IMR-90 (cell line): ENCODE measurements around the gene MLLT10. TPM values are rescaled to one million over a fixed set of nuclear protein-coding genes. Genes with fewer than 3 reads are reported as not detected.

Source experiments
- ATAC-seq: fragments of 200-7000 bp; cut with Tn5 transposase; 2 replicates; pipeline ENCODE4 v1.9.1; 2020; ENCODE audit warnings: low read depth, mild to moderate bottlenecking, moderate library complexity
- BruUV-seq: library from RNA; stranded (reverse); fragments of 400-500 nt; replicated peaks from 2 replicates; lab custom pipeline; 2021; lab: Mats Ljungman, UMichigan
- CTCF ChIA-PET: fragments of 300-600 bp; formaldehyde crosslinking; extraction: SDS; loops from one replicate; lab custom pipeline; 2021; ENCODE audit warnings: antibody characterized with exemption; lab: Yijun Ruan, JAX
- POLR2A ChIA-PET: fragments of 300-600 bp; sonication (Branson Sonifier 250); formaldehyde crosslinking; loops from one replicate; lab custom pipeline; 2022; ENCODE audit warnings: antibody characterized with exemption; ENCODE audit not compliant: unreplicated experiment; lab: Charles Lee
- DNase-seq: peaks from one replicate; pipeline ENCODE4 v3.0.0; 2013
- H2AFZ ChIP-seq: replicated peaks from 2 replicates; pipeline ENCODE3; 2013; ENCODE audit warnings: low read length, mild to moderate bottlenecking; ENCODE audit not compliant: poor library complexity
- H2AK5ac ChIP-seq: 2 replicates; pipeline ENCODE4 v1.6.1; 2013; ENCODE audit warnings: low read depth, low read length, inconsistent platforms
- H2AK9ac ChIP-seq: replicated peaks from 2 replicates; pipeline ENCODE3; 2013; ENCODE audit warnings: mild to moderate bottlenecking, low read depth, low read length, moderate library complexity; ENCODE audit not compliant: poor library complexity
- H2BK120ac ChIP-seq: 2 replicates; pipeline ENCODE4 v1.6.1; 2013; ENCODE audit warnings: low read depth, low read length, inconsistent platforms
- H2BK15ac ChIP-seq: 3 replicates; pipeline ENCODE4 v1.6.1; 2013; ENCODE audit warnings: low read depth, low read length, inconsistent platforms
- H2BK20ac ChIP-seq: 2 replicates; pipeline ENCODE4 v1.6.1; 2013; ENCODE audit warnings: low read depth, mild to moderate bottlenecking, inconsistent platforms, low read length, moderate library complexity
- H2BK5ac ChIP-seq: 2 replicates; pipeline ENCODE4 v1.6.1; 2013; ENCODE audit warnings: mild to moderate bottlenecking, low read depth, low read length, inconsistent platforms; ENCODE audit not compliant: poor library complexity, severe bottlenecking
- H3K14ac ChIP-seq: replicated peaks from 2 replicates; pipeline ENCODE4 v1.6.1; 2013; ENCODE audit warnings: low read depth, low read length, inconsistent platforms
- H3K18ac ChIP-seq: 2 replicates; pipeline ENCODE4 v1.6.1; 2013; ENCODE audit warnings: low read depth, low read length, control low read depth
- H3K23ac ChIP-seq: 2 replicates; pipeline ENCODE4 v1.6.1; 2013; ENCODE audit warnings: low read depth, low read length, inconsistent platforms
- H3K27ac ChIP-seq: 2 replicates; pipeline ENCODE4 v1.5.1; 2013; ENCODE audit warnings: mild to moderate bottlenecking, control low read depth, low read length; ENCODE audit not compliant: insufficient read depth
- H3K27me3 ChIP-seq: 2 replicates; pipeline ENCODE4 v1.6.1; 2013; ENCODE audit warnings: low read length; ENCODE audit not compliant: control insufficient read depth, insufficient read depth
- H3K36me3 ChIP-seq: 2 replicates; pipeline ENCODE4 v1.6.1; 2013; ENCODE audit warnings: low read length, mixed read lengths; ENCODE audit not compliant: control insufficient read depth, insufficient read depth
- H3K4ac ChIP-seq: 2 replicates; pipeline ENCODE4 v1.6.1; 2013; ENCODE audit warnings: low read depth, low read length, inconsistent platforms
- H3K4me1 ChIP-seq: 2 replicates; pipeline ENCODE4 v1.6.1; 2013; ENCODE audit warnings: low read length, mixed read lengths; ENCODE audit not compliant: control insufficient read depth, insufficient read depth
- H3K4me2 ChIP-seq: 2 replicates; pipeline ENCODE4 v1.6.1; 2013; ENCODE audit warnings: low read depth, mild to moderate bottlenecking, control low read depth, low read length, moderate library complexity
- H3K4me3 ChIP-seq: 2 replicates; pipeline ENCODE4 v1.5.1; 2013; ENCODE audit warnings: low read depth, mild to moderate bottlenecking, control low read depth, low read length, moderate library complexity; ENCODE audit not compliant: insufficient read depth
- H3K56ac ChIP-seq: 2 replicates; pipeline ENCODE4 v1.6.1; 2013; ENCODE audit warnings: low read length, inconsistent platforms; ENCODE audit not compliant: insufficient read depth; ENCODE audit errors: extremely low read depth
- H3K79me1 ChIP-seq, 2 experiments: 2 replicates each; pipeline ENCODE4 v1.6.1; 2013; ENCODE audit warnings: low read length in 2 of 2, inconsistent platforms in 1 of 2, low read depth in 1 of 2
- H3K9ac ChIP-seq: 2 replicates; pipeline ENCODE4 v1.6.1; 2013; ENCODE audit warnings: low read depth, low read length, control low read depth
- H3K9me1 ChIP-seq: 2 replicates; pipeline ENCODE4 v1.6.1; 2013; ENCODE audit warnings: low read length, inconsistent platforms; ENCODE audit not compliant: insufficient read depth
- H3K9me3 ChIP-seq: 2 replicates; pipeline ENCODE4 v1.6.1; 2013; ENCODE audit warnings: low read length; ENCODE audit not compliant: control insufficient read depth, insufficient read depth
- H4K20me1 ChIP-seq: 2 replicates; pipeline ENCODE4 v1.6.1; 2013; ENCODE audit warnings: low read length, inconsistent platforms; ENCODE audit not compliant: insufficient read depth
- H4K5ac ChIP-seq: 2 replicates; pipeline ENCODE4 v1.6.1; 2013; ENCODE audit warnings: mild to moderate bottlenecking, low read depth, low read length, control low read depth
- H4K8ac ChIP-seq, 2 experiments: 2 replicates each; pipeline ENCODE4 v1.6.1; 2013; ENCODE audit warnings: low read depth in 2 of 2, low read length in 2 of 2, control low read depth in 1 of 2, inconsistent platforms in 1 of 2
- H4K91ac ChIP-seq: 2 replicates; pipeline ENCODE4 v1.6.1; 2013; ENCODE audit warnings: low read depth, low read length, inconsistent platforms; ENCODE audit not compliant: insufficient read depth
- CEBPB ChIP-seq: IDR thresholded peaks from 2 replicates; pipeline ENCODE4 v1.6.1; 2012; ENCODE audit warnings: low read depth, low read length, improper control_type of control experiment
- CTCF ChIP-seq: conservative IDR thresholded peaks from 2 replicates; pipeline ENCODE4 v1.5.1; 2012; ENCODE audit warnings: mild to moderate bottlenecking, low read depth, low read length, improper control_type of control experiment
- FOS ChIP-seq: fragments of 150-350 bp; IDR thresholded peaks from 2 replicates; pipeline ENCODE4 v1.6.1; 2016; ENCODE audit warnings: low read depth, low read length
- MXI1 ChIP-seq: IDR thresholded peaks from 2 replicates; pipeline ENCODE4 v1.6.1; 2012; ENCODE audit warnings: low read depth, mild to moderate bottlenecking, low read length, moderate library complexity, borderline replicate concordance
- NFE2L2 ChIP-seq: fragments of 150-350 bp; IDR thresholded peaks from 2 replicates; pipeline ENCODE4 v1.6.1; 2016; ENCODE audit warnings: low read depth, mild to moderate bottlenecking, low read length
- POLR2A ChIP-seq: IDR thresholded peaks from 2 replicates; pipeline ENCODE4 v1.6.1; 2012; ENCODE audit warnings: mild to moderate bottlenecking, low read depth, low read length
- RAD21 ChIP-seq: IDR thresholded peaks from 2 replicates; pipeline ENCODE4 v1.6.1; 2012; ENCODE audit warnings: low read length, improper control_type of control experiment
- RCOR1 ChIP-seq: IDR thresholded peaks from 2 replicates; pipeline ENCODE4 v1.6.1; 2012; ENCODE audit warnings: mild to moderate bottlenecking, low read length, improper control_type of control experiment; ENCODE audit not compliant: insufficient replicate concordance
- RFX5 ChIP-seq: IDR thresholded peaks from 2 replicates; pipeline ENCODE4 v1.8.0; 2012; ENCODE audit warnings: low read depth, mild to moderate bottlenecking, low read length, moderate library complexity
- WGBS, 2 experiments: methylation state at CpG; one replicate each; pipeline versions ENCODE4 v1.1.5 to v1.1.7; 2013; ENCODE audit warnings: missing lambda C conversion rate in 2 of 2; ENCODE audit not compliant: insufficient read length in 1 of 2; ENCODE audit errors: extremely low coverage in 2 of 2; 5-methylcytosine and 5-hydroxymethylcytosine counted together
- dilution Hi-C: fragments of 300-500 bp; cut with HindIII; formaldehyde crosslinking; loops from one replicate; pipeline ENCODE4 v1.14.3; 2018; ENCODE audit warnings: low sequenced_read_pairs; ENCODE audit not compliant: unreplicated experiment
- in situ Hi-C: fragments of 300-500 bp; cut with MboI; formaldehyde crosslinking; loops from 3 replicates; pipeline ENCODE4 v1.14.3; 2019; ENCODE audit warnings: low sequenced_read_pairs, inconsistent platforms, mixed read lengths
- intact Hi-C: fragments of 100-400 bp; cut with micrococcal nuclease; formaldehyde crosslinking; loops from 2 replicates; pipeline ENCODE4 v1.10.0; 2022
- polyA plus RNA-seq, 3 experiments: library from polyadenylated mRNA; depleted of rRNA; stranded (reverse); fragments of >200 nt; gene quantifications; 2 replicates each; pipeline ENCODE4 v1.2.3, GENCODE V29; 2012; ENCODE audit warnings: low replicate concordance in 1 of 3
- total RNA-seq: library from RNA; depleted of rRNA; stranded (reverse); fragments of >200 nt; gene quantifications from 2 replicates; pipeline ENCODE4 v1.2.3, GENCODE V29; 2012
- TF ChIP-seq, protein P1 (sequence below): fragments of 150-350 bp; IDR thresholded peaks from 2 replicates; pipeline ENCODE4 v1.6.1; 2017; ENCODE audit warnings: mild to moderate bottlenecking, antibody characterized with exemption, low read length, low read depth

MLLT10 gene
- total and polyA plus RNA-seq, 2 of the 4 experiments (the other 2 are of a cell fraction), result 22.5 to 29.0 TPM

- TF ChIP-seq, protein P1, sequence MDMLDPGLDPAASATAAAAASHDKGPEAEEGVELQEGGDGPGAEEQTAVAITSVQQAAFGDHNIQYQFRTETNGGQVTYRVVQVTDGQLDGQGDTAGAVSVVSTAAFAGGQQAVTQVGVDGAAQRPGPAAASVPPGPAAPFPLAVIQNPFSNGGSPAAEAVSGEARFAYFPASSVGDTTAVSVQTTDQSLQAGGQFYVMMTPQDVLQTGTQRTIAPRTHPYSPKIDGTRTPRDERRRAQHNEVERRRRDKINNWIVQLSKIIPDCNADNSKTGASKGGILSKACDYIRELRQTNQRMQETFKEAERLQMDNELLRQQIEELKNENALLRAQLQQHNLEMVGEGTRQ, result no peak
These were observed 15.2 kb upstream of the MLLT10 start (continued) for GRCh38 chr10:21518641-21519396.

DNA sequence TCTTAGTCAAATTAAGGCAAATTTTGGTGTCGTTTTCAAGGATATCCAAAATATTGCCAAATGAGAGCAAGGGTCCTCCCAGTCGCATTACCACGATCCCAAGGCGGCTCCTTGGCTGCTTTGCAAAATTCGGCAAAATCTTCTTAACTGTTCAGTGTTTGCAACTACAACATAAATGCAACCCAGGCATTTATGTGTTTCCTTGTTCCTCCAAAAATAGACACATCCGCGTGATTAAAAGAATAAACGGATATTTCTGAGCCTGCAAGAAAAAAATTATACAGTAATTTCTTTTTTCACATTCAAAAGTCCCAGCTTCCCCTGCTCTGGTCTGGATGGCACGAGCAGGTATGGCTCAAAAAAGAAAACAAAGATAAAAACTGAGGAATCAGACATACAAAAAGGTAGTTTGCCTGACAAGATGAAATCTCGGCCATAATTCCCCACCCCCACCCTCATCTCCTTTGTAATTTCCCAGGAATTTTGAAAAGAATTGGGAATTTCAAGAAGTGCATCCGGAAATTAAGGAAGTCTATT is 14.6 kb upstream of the MLLT10 start:
- peak overlapping the region; percentile 88; the same call in 1 of the 2 replicates for H3K27ac ChIP-seq
- no TSS peak for BruUV-seq
- H3K36me3 ChIP-seq, result no peaks in the 10 kb centered on the region
- no peak overlapping the region for H2BK20ac ChIP-seq
- peak overlapping the region; percentile 22; the same call in 1 of the 2 replicates for H3K56ac ChIP-seq
- ChIA-PET POLR2A (no interaction called here), CTCF (interaction anchor here (0.8 to 1.0 kb wide), 2 partner anchors 24 to 97 kb away, joined by 4 to 5 read pairs; no protein-coding TSS in a partner anchor)
- H4K8ac ChIP-seq, result peak overlapping the region; percentile 27 to 83; a peak in 2 of 4 replicates
- no peak overlapping the region for H2AK9ac ChIP-seq
- H2AK5ac ChIP-seq, result no peak overlapping the region
- H2BK15ac ChIP-seq, result no peak overlapping the region
- DNase-seq, result no peak
- H3K14ac ChIP-seq, result peak overlapping the region; percentile 92
- peak overlapping the region; percentile 97 for H4K5ac ChIP-seq
- peak overlapping the region; percentile 78 for H2AFZ ChIP-seq
- peak overlapping the region; percentile 58 for H3K9ac ChIP-seq
- H2BK120ac ChIP-seq, result peak overlapping the region; percentile 80
- dilution Hi-C loops (no loop called here), intact Hi-C loops (loop anchor here (5.0 kb wide), 1 partner anchor 213 kb away; no protein-coding TSS in a partner anchor), in situ Hi-C loops (loop anchor here (25.0 kb wide), 3 partner anchors 793 to 1093 kb away; partner anchors contain the start of genes BMI1 and COMMD3)
- H3K4me1 ChIP-seq, result peaks cover 4% of the 10 kb centered on the region
- H2BK5ac ChIP-seq, result peak overlapping the region; percentile 95
- H3K79me1 ChIP-seq, result peaks cover 0 to 6% of the 10 kb centered on the region in 2 experiments; a peak in 1 of 4 replicates
- H3K4ac ChIP-seq, result peak overlapping the region; percentile 73; the same call in 1 of the 2 replicates
- peak overlapping the region; percentile 98 for H3K4me2 ChIP-seq
- H3K23ac ChIP-seq, result peak overlapping the region; percentile 91
- no peaks in the 10 kb centered on the region for H3K27me3 ChIP-seq
- H3K4me3 ChIP-seq, result peak overlapping the region; percentile 95
- 4% methylated on average over 4 of the region's 11 CpGs; no CpG with 5 or more reads in 1 of the 2 experiments for WGBS, 2 experiments
- H4K20me1 ChIP-seq, result no peaks in the 10 kb centered on the region
- H3K9me3 ChIP-seq, result no peaks in the 10 kb centered on the region
- peak overlapping the region; percentile 94 for H3K18ac ChIP-seq
- H3K9me1 ChIP-seq, result 0 out of 2 replicates have a peak, but pooled peaks cover 3% of the 10 kb centered on the region
- no peak for ATAC-seq
- H4K91ac ChIP-seq, result no peak overlapping the region
- TF ChIP-seq FOS, result no peak
- no peak for TF ChIP-seq MXI1
- no peak for TF ChIP-seq POLR2A
- TF ChIP-seq CEBPB, result no peak
- TF ChIP-seq, protein P1, result no peak
- no peak for TF ChIP-seq RFX5
- no peak for TF ChIP-seq CTCF
- no peak for TF ChIP-seq RAD21
- no peak for TF ChIP-seq RCOR1
- TF ChIP-seq NFE2L2, result no peak
